ENCODE results near the gene OR4C6.

OR4C6 gene

DNA sequence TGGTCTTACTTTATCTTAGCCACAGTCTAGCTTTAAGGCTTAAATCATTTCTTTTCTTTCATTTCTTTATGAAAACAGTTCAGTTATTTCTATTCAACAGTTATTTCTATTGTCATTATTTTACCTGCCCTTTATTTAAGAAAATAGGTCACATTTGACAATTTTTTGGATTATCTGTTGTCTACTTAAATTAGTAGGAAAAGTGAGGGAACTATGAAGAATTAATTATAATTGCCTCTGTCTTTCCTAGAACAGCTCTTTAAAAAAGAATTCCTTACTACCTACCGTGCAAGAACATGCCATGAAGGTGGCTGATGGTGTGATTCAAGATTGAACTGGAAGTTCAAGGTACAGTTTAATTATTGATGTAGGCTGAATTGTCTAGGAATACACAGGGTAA lies at the start of gene OR4C6:
Gene OR4C6, plus strand, starts transcription at position 301 of the 400 bp plus-strand sequence. CDS start 2,966 bp downstream, outside the sequence.
- no peak for DNase-seq (ENCODE audit: low spot score)

DNA sequence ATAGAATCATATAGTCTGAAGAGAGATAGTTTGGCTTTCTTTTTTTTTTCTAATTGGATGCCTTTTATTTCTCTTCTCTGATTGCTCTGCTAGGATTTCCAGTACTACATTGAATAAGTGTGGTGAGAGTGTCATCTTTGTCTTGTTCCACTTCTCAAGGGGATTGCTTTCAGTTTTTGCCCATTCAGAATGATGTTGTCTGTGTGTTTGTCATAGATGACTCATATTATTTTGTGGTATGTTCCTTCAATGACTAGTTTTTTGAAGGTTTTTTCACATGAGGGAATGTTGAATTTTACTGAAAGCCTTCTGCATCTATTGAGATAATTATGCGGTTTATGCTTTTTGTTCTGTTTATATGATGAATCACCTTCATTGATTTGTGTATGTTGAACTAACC lies 37.5 kb upstream of the OR4C6 start:
- no peak for DNase-seq (ENCODE audit: low spot score)

DNA sequence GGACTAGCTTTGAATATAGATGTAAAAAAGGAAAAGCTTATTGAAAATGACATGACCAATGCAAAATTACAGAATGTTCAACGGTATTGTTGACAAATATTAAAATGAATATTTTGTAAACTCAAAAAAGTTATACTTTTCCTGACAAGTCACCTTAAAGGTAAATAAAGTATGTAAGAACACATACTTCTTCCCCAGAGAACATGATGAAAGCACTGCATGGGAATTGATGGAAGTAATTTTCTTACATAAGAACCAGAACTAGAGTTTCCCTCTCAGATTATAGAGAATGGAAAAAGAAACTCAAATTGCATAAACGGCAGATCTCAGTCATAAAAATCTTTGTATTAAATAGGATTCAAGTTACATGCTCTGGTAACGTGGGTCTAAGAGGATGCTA lies 27.2 kb upstream of the OR4C6 start, which contains the start of gene OR4P4:
Gene OR4P4, plus strand, starts transcription at position 301 of the 400 bp plus-strand sequence.
- no peak for DNase-seq (ENCODE audit: low spot score)

GRCh38 chr11:55648027-55648426 lies 14.0 kb upstream of the OR4C6 start, which contains the start of gene OR4S2:
Gene OR4S2, plus strand, starts transcription at chr11:55648327. Its CDS starts 2,577 bp downstream, at chr11:55650904.
- no peak for DNase-seq (ENCODE audit: low spot score)

- no peak for DNase-seq (ENCODE audit: low spot score)
Measured at GRCh38 chr11:55652560-55652959, 9.4 kb upstream of the OR4C6 start.

- DNase-seq (ENCODE audit: low spot score), result no peak
Measured at GRCh38 chr11:55655096-55655495, 6.9 kb upstream of the OR4C6 start.

GRCh38 chr11:55658031-55658573 lies 3.9 kb upstream of the OR4C6 start:
- no peak for DNase-seq (ENCODE audit: low spot score)

DNA sequence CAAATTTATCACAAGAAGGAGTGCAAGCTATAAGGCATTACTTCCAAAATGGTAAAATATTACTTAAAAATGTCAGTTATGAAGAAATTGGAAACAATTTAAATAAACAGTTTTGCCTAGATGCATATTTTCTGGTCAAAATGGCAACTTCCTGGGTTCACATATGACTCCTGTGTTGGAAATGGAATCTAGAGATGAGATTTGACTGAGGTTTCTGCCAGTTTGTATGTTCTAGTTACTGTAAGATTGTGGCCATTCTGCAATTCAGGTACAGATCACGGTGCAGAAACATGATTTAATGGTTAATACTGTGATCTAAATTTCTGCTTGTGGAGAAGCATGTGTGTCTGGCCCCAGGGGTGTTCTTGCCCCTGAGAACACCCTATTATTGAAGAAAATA lies 3.4 kb upstream of the OR4C6 start:
- DNase-seq (ENCODE audit: low spot score), result no peak

DNA sequence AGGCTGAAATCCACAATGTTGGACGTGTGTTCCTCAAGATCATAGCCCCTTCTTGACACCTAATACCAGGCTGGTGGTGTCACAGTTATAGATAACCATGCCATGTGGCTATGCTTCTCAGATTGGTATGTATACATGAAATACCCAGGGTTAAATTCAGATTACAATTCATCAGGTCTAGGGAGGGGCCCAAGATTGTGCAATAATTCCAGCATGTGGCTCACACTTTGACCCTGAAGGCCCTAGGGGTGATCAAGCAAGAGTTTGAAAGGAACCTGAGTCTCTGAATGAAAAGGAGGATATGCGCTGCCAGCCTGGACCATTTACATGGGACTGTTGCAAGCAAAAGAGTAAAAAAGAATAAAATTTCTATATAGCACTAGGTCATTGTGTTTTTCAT lies 7.4 kb downstream of the OR4C6 start:
- DNase-seq (ENCODE audit: low spot score), result no peak

DNA sequence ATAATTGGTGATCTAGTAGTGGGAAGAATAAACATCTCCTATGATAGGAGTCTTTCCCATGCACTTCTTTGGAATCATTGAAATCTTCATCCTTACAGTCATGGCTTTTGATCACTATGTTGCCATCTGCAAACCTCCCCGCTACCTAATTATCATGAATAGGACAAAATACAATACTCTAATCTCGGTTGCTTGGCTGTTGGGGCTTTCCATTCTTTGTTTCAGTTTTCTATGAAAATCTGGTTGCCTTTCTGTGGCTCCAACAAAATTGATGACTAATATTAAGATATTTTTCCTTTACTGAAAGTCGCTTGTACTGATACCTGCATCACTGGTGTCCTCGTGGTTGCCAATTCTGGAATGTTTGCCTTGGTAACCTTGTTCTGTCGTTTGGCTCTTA lies 11.9 kb downstream of the OR4C6 start:
- no peak for DNase-seq (ENCODE audit: low spot score)

DNA sequence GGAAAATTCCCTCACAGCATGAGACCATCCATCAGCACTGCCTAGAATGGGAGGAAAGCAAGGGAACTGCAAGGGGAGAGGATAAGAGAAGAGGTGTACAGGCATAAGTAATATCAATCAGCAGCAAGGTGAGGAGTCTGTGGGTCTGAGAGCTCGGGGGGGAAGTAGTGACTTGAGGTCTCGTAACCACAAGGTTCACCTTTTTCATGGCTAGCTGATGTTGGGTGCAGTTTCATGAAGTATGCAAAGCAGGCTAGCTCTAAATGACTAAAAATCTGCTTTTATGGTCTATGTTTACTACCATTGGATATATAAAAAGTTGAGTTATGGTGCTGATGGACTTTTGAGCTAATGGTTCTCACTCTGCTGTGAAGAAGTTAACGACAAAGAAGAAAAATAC lies 35.8 kb downstream of the OR4C6 start:
- no peak for DNase-seq (ENCODE audit: low spot score)

DNA sequence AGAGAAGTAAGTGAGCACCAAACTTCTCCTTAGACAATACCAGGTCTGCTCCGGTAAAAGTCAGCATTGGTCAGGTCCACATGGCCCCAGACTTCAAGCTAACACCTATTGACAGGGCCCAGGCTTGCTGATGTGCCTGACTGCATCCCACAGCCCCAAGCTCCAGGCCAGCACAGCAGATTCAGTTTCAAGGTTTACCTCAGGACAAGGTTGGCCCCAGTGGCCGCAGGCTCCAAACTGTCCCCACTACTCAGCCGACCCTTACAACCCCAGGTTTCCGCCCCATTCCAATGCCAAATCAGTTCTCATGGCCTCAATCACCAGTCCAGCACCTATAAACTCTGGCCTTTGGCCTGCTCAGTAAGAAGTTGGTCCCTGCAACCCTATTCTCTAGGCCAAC lies 39.4 kb downstream of the OR4C6 start:
- no peak for DNase-seq (ENCODE audit: low spot score)

- peak; percentile 11 for DNase-seq (ENCODE audit: low spot score)
Measured at GRCh38 chr11:55707029-55707428, 45.0 kb downstream of the OR4C6 start.

GRCh38 chr11:55714982-55715888 lies 53.2 kb downstream of the OR4C6 start:
- no peak for DNase-seq (ENCODE audit: low spot score)

Measured in AG08396 (cell line).